HG03469 (cell line): Measurements from ENCODE around the gene DEPDC7.
"Not testable (repeated sequence)": the region's sequence is repeated elsewhere in the genome, so short reads cannot be mapped to it uniquely, and the experiment has no call there.

Source experiments
- ATAC-seq: cut with Tn5 transposase; IDR thresholded peaks from one replicate; pipeline ENCODE4 v1.9.1; 2021; ENCODE audit warnings: mild to moderate bottlenecking, moderate library complexity, moderate number of reproducible peaks; ENCODE audit not compliant: unreplicated experiment

Gene DEPDC7

GRCh38 chr11:33021937-33022336, 6.3 kb downstream of the DEPDC7 start:
- ATAC-seq = no peak

- ATAC-seq = no peak
Observed at GRCh38 chr11:33025339-33025722, 9.7 kb downstream of the DEPDC7 start.

GRCh38 chr11:33027233-33027632, 11.6 kb downstream of the DEPDC7 start:
- ATAC-seq = no peak

DNA sequence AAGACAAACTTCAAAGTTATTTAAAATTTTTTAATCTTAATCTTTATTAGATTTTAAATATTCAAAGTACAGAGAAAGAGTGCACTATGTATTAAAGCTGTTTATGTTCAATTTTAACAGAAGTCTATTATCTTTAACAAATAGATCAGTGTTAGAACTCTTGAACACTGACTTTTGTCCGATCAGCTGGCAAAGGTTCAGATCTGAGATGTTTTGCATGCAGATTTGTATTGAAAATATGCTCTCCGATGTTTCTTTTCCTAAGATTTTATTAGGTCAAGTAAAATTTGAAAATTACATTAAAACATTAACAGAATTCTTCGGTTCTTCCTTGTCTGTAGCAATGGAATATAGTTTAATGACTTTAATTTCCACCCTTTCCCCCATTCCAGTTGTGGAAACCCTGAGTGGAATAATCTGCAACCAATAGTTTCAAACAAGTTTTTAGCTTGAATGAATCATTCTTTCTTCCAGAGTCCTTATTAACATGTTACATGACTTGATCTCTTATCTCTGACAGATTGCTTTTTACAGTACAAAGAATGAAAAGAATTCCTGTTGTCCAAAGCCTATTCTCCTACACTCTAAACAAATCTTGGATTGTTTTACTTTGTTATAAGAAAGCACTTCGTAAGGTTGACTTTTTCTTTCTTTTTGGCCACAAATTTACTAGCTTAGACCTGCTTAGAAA, 12.3 kb downstream of the DEPDC7 start:
- no peak for ATAC-seq

GRCh38 chr11:33028537-33028914, 12.8 kb downstream of the DEPDC7 start:
- ATAC-seq = no peak

- not testable (repeated sequence) for ATAC-seq
Observed at GRCh38 chr11:33029218-33029617, 13.5 kb downstream of the DEPDC7 start.

GRCh38 chr11:33033493-33033892, 17.8 kb downstream of the DEPDC7 start:
- ATAC-seq = no peak

GRCh38 chr11:33035011-33035410, 19.3 kb downstream of the DEPDC7 start:
- no peak for ATAC-seq

- peak; percentile 67 for ATAC-seq
Observed at GRCh38 chr11:33039274-33040032, 23.8 kb downstream of the DEPDC7 start, which contains the start of gene TCP11L1. Gene TCP11L1, plus strand, starts transcription at chr11:33039572. Its CDS starts 4,202 bp downstream, at chr11:33043774.

DNA sequence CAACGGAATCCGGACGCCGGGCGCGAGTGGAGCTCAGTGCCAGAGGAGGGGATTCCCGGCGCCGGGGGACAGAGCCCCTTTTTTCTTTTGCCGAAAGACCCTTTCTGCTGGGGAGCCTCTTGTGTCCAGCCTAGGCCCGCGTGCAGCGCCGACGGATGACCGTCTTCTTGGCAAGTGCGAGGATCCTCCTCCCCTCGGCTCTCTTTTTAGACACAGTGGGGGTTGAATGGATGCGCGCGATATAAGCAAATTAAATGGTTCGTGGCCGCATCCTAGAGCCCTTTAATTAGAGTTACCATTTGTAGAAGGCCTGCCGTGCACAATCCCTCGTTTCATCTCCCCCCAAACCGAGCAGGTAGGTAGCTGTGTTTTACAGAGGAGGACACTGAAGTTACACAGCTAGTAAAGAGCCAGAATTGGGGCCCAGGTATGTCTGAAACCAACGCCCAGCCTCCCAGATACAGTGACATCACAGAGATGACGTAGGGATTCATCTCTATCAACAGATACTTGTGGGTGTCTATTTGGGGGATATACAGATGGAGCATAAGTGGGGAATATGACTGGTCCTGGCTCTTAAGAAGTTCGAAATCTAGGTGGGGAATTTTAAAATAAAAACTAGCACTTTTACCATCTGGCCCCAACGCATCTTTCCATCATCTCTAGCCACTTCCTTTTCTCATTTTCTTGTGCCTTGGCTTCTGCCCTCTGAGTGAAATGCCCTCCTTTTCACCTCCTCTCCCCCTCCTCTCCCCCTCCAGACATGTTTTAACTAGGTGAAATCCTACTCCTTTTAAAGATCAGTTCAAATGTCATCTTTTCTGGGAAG, 24.6 kb downstream of the DEPDC7 start:
- no peak for ATAC-seq

- ATAC-seq = no peak
Observed at GRCh38 chr11:33040862-33041453, 25.3 kb downstream of the DEPDC7 start.

- ATAC-seq = no peak
Observed at GRCh38 chr11:33043221-33043830, 27.6 kb downstream of the DEPDC7 start.

- ATAC-seq = no peak
Observed at GRCh38 chr11:33044285-33044756, 28.6 kb downstream of the DEPDC7 start.

DNA sequence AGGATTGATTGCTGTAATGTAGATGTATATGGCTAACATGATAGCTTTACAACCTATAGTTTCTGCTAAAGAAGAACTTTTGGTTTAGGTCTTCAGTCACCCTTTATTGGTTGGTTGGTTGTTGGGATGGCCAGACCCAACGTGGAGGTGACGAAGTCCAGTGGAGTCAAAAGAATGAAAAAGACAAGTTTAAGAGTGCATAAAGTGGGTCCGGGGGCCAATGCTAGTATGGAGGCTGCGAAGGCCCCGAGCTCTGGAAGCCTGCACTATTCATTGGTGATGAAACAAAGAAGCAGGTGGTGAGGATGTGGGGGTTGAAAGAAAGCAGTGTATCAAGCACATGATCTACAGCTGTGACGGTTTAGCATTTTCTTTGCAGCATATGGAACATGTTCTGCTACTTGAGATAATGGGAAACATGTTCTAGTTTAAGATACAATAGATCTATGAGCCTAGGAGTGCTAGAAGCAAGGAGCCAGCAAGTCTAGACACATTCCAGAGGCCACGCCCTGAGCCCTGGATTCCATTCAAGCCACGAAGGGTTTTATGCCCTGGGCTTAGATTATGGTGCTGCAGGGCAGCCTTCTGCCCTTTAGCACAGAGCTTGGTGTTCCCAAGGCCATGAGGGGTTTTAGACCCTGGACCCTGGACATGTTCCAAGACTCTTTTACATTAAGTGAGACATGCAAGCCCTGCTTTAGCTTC, 30.0 kb downstream of the DEPDC7 start:
- ATAC-seq = no peak

- ATAC-seq = not testable (repeated sequence)
Observed at GRCh38 chr11:33048701-33049100, 33.0 kb downstream of the DEPDC7 start.

DNA sequence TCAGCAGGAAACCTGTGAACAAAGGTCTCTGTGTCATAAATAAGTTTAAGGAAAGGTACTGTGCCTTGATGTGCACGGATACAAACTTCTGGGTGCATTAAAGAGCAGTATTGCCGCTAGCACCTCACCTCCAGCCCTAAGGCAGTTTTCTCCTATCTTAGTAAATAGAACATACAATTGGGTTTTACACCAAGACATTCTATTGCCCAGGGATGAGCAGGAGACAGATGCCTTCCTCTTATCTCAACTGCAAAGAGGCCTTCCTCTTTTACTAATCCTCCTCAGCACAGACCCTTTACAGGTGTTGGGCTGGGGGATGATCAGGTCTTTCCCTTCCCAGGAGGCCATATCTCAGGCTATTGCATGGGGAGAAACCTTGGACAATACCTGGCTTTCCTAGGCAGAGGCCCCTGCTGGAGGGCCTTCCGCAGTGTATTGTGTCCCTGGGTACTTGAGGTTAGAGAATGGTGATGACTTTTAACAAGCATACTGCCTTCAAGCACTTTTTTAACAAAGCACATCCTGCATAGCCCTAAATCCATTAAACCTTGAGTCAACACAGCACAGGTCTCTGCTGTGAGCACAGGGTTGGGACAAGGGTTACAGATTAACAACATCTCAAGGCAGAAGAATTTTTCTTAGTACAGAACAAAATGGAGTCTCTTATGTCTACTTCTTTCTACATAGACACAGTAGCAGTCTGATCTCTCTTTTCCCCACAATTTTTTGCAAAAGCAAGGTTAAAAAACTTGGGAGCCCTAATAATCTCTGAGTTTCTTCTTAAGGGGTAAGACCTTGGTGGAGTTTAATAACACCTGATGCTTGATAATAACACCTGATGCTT, 34.1 kb downstream of the DEPDC7 start:
- ATAC-seq = not testable (repeated sequence)

GRCh38 chr11:33052231-33052630, 36.6 kb downstream of the DEPDC7 start:
- ATAC-seq = no peak

DNA sequence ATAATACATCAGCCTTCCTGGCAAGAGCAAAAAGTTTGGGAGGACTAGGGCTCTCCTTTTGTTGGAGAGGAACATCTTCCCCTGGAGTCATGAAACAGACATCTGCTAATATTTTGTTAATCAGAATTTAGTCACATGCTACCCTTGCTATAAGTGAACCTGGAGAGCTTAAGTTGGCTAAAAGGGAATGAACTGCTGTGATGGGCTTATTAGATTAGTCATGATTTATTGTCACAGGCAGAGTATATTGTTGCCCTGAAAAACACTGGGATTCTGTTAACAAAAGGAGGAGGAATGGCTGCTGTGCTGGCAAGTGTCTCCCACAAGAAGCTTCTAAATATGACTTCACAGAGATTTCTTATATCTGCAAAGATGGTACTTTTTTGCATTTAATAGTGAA, 39.7 kb downstream of the DEPDC7 start:
- ATAC-seq = no peak

GRCh38 chr11:33057284-33057683, 41.6 kb downstream of the DEPDC7 start:
- no peak for ATAC-seq
